ENCODE data around the gene NPEPL1.
A peak's percentile ranks its signal among the peaks of the same experiment; 100 is the strongest.

The NPEPL1 gene

GRCh38 chr20:58682656-58683531, 9.7 kb upstream of the NPEPL1 start:
- no peak overlapping the region for H3K4me3 ChIP-seq (replicated peaks; ENCODE audit: low read depth, low read length)
- no peak for DNase-seq (ENCODE audit: extremely low read depth, low read depth)
- TF ChIP-seq, protein P1, sequence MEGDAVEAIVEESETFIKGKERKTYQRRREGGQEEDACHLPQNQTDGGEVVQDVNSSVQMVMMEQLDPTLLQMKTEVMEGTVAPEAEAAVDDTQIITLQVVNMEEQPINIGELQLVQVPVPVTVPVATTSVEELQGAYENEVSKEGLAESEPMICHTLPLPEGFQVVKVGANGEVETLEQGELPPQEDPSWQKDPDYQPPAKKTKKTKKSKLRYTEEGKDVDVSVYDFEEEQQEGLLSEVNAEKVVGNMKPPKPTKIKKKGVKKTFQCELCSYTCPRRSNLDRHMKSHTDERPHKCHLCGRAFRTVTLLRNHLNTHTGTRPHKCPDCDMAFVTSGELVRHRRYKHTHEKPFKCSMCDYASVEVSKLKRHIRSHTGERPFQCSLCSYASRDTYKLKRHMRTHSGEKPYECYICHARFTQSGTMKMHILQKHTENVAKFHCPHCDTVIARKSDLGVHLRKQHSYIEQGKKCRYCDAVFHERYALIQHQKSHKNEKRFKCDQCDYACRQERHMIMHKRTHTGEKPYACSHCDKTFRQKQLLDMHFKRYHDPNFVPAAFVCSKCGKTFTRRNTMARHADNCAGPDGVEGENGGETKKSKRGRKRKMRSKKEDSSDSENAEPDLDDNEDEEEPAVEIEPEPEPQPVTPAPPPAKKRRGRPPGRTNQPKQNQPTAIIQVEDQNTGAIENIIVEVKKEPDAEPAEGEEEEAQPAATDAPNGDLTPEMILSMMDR (IDR thresholded peaks at IDR 0.05; ENCODE audit: low read depth, low read length, missing control alignments) = no peak

DNA sequence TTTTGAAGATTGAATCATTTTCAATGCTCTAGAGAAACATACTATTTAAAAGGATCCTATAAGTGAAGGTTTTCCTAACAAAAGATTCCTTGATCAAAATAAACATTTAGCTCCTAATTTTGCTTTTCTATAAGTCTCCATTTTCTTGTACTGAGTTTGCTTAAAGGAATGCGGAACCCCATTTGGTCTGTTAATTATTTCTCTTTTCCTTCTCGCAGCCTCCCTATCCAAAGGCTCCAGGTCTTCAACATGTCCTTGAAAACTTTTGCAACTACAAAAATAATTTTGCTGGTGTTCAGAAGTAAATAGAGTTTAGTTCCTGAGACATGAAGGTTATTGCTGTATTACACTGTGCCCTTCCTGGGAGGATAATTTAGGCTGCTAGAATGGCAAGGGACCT, 8.3 kb upstream of the NPEPL1 start:
- TF ChIP-seq, protein P1 (IDR thresholded peaks at IDR 0.05; ENCODE audit: low read depth, low read length, missing control alignments) = no peak
- no peak for DNase-seq (ENCODE audit: extremely low read depth, low read depth)
- no peak overlapping the region for H3K4me3 ChIP-seq (replicated peaks; ENCODE audit: low read depth, low read length)

GRCh38 chr20:58685988-58686387, 6.6 kb upstream of the NPEPL1 start:
- no peak overlapping the region for H3K4me3 ChIP-seq (replicated peaks; ENCODE audit: low read depth, low read length)
- DNase-seq (ENCODE audit: extremely low read depth, low read depth) = no peak
- TF ChIP-seq, protein P1 (IDR thresholded peaks at IDR 0.05; ENCODE audit: low read depth, low read length, missing control alignments) = no peak

GRCh38 chr20:58688414-58688813, 4.2 kb upstream of the NPEPL1 start:
- H3K4me3 ChIP-seq (replicated peaks; ENCODE audit: low read depth, low read length) = no peak overlapping the region
- TF ChIP-seq, protein P1 (IDR thresholded peaks at IDR 0.05; ENCODE audit: low read depth, low read length, missing control alignments) = no peak
- no peak for DNase-seq (ENCODE audit: extremely low read depth, low read depth)

- DNase-seq (ENCODE audit: extremely low read depth, low read depth) = peak; percentile 27
- TF ChIP-seq, protein P1 (IDR thresholded peaks at IDR 0.05; ENCODE audit: low read depth, low read length, missing control alignments) = no peak
Observed at GRCh38 chr20:58688840-58689239, 3.8 kb upstream of the NPEPL1 start.

DNA sequence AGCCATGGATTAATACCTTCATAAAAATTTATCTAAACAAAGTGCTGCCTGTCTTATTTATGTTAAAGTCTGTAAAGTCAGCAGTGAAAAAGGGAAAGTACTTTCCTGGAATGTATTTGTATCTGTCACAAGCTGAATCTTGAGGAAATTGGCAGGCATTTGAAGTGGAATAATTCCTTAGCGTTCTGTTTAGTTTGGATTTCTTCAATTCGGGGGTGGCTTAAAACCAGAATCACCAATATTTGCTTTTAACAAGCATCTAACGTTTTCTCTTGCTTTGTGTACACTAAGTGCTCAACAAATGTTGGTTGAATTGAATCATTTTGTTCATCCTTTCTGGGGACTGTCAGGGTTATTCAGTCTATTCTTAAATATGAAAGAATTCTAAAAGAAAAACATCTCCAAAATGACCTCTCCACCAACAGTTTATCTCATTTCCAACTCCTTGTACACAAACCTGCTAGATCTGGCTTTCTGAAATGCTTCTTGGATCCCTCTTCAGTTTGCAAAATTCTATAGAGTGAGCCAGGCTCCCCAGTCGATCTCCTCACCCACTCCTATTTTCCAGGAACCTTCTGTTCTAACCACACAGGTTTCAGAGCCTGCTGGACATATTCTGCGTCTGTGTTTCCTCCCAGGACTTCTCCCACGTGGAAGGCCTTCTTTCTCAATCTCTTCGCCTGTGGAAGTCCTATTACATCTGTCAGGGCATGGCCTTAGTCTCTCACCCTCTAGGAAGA, 2.0 kb upstream of the NPEPL1 start:
- TF ChIP-seq, protein P1 (IDR thresholded peaks at IDR 0.05; ENCODE audit: low read depth, low read length, missing control alignments) = no peak
- no peak for DNase-seq (ENCODE audit: extremely low read depth, low read depth)
- no peak overlapping the region for H3K4me3 ChIP-seq (replicated peaks; ENCODE audit: low read depth, low read length)

More at GRCh38 chr20:58688840-58689239, 3.8 kb upstream of the NPEPL1 start:
- no peak overlapping the region for H3K4me3 ChIP-seq (replicated peaks; ENCODE audit: low read depth, low read length)
